CD1c-positive myeloid dendritic cell (primary cell): Measurements from ENCODE around the gene B3GALT6.
A peak's percentile ranks its signal among the peaks of the same experiment; 100 is the strongest.
"Not testable (repeated sequence)": the region's sequence is repeated elsewhere in the genome, so short reads cannot be mapped to it uniquely, and the experiment has no call there.

Experiments used
- DNase-seq: peaks from one replicate; pipeline ENCODE4 v3.0.0-alpha.2; 2016; ENCODE audit errors: extremely low spot score

Gene B3GALT6

GRCh38 chr1:1232208-1232795, at the start of gene B3GALT6:
TSS of gene B3GALT6 (plus strand) at chr1:1232237. CDS start at chr1:1232279, 42 bp downstream.
- no peak for DNase-seq

DNA sequence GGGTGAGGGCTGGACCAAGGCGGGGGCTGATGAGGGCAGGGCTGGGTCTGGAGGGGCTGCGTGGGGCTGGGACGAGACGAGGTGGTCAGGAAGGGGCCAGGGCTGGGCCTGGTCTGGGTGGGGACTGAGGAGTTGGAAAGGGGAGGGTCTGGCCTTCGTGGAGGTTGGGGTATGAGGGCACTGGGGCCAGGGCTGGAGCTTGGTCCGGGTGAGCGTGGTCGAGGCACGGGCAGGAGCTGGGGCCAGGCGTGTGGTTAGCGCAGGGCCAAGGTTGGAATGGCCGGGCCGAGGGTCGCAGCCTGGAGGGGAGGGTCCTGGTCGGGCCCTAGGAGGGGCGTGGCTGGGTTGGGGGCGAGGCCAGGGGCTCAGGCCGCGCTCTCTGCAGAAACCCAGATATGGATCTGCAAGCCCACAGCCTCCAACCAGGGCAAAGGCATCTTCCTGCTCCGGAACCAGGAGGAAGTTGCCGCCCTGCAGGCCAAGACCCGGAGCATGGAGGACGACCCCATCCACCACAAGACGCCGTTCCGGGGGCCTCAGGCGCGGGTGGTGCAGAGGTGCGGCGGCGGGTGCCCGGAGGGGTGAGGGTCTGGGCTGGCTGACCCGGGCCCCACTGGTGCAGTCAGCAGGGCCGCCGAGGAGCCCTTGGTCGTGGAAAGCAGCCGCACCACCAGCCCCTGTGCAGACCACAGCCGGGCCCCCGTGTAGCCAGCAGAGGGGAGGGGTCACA, 49.4 kb upstream of the B3GALT6 start:
- peak; percentile 9 for DNase-seq

DNA sequence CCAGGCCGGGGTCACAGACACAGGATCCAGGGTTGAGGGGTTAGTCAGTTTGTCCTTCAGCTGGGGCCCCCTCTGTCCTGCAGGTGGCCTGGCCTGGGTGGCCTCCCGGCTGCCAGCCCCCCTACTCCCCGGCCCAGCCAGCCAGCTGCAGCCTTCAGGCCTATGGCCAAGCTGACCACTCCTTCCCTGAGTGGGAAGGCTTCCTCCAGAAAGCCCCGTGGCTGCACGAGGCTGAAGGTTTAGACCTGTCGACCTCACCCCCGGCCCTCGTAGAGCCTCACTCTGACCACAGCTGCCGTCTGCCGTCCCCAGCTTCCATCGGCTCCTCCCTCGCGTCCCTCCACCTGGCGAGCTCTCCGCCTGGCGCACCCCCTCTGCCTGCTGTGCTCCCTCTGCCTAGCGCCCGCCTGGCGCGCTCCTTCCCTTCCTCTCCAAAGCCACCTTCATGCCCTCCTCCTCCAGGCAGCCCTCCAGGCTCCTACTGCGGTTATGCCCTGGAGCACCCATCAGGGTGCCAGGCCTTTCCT, 48.8 kb upstream of the B3GALT6 start:
- no peak for DNase-seq

GRCh38 chr1:1183833-1184775, 47.9 kb upstream of the B3GALT6 start:
- no peak for DNase-seq

- DNase-seq, result no peak
These were observed 46.8 kb upstream of the B3GALT6 start for GRCh38 chr1:1185101-1185765.

GRCh38 chr1:1187938-1188337, 44.1 kb upstream of the B3GALT6 start:
- DNase-seq, result no peak

- DNase-seq, result peak; percentile 70
These were observed 42.9 kb upstream of the B3GALT6 start for GRCh38 chr1:1189111-1189510.

DNA sequence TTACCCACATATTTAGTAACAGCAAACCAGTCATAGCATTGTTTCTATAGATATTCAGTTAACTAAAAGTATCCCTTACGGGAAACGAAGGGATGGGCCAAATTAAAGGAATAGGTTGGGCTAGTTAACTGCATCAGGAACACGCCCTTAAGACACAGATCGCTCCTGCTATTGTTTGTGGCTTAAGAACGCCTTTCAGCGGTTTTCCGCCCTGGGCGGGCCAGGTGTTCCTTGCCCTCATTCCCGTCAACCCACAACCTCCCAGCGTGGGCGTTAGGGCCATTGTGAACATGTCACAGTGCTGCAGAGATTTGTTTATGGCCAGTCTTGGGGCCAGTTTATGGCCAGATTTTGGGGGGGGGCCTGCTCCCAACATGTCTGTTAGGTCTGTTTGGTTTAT, 40.3 kb upstream of the B3GALT6 start:
- DNase-seq, result no peak

DNA sequence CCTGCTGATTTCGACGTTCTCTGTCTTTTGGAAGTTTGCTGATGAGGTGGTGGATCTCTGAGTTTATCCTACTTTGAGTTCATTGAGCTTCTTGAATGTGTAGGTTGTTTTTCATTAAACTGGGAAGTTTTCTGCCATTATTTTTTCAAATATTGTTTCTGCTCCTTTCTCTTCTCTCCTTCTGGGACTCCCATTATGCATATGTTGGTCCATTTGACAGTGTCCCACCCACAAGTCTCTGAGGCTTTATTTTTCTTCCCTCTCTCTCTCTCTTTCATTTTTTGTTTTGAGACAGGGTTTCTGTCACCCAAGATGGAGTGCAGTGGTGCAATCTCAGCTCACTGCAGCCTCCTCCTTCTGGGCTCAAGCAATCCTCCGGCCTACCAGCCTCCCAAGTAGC, 37.3 kb upstream of the B3GALT6 start:
- DNase-seq, result no peak

GRCh38 chr1:1195726-1196125, 36.3 kb upstream of the B3GALT6 start:
- DNase-seq, result not testable (repeated sequence)

- DNase-seq, result no peak
These were observed 35.4 kb upstream of the B3GALT6 start for GRCh38 chr1:1196431-1197187.

DNA sequence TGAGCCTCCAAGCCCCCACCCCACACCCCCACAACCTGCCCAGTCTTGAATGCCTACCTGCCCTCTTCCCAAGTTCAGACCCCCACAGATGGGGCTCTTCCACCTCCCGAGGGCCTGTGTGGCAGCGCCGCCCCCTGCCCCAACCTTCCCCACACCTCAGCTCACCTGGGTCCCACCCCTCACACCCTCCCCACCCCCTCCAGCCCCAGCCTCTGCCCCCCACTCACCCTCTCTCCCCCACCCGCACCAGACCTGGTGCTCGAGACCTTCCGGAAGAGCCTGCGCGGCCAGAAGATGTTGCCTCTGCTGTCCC, 34.9 kb upstream of the B3GALT6 start:
- DNase-seq, result no peak

- DNase-seq, result no peak
These were observed 34.2 kb upstream of the B3GALT6 start for GRCh38 chr1:1197551-1198422.

- DNase-seq, result no peak
These were observed 33.5 kb upstream of the B3GALT6 start for GRCh38 chr1:1198423-1199140.

DNA sequence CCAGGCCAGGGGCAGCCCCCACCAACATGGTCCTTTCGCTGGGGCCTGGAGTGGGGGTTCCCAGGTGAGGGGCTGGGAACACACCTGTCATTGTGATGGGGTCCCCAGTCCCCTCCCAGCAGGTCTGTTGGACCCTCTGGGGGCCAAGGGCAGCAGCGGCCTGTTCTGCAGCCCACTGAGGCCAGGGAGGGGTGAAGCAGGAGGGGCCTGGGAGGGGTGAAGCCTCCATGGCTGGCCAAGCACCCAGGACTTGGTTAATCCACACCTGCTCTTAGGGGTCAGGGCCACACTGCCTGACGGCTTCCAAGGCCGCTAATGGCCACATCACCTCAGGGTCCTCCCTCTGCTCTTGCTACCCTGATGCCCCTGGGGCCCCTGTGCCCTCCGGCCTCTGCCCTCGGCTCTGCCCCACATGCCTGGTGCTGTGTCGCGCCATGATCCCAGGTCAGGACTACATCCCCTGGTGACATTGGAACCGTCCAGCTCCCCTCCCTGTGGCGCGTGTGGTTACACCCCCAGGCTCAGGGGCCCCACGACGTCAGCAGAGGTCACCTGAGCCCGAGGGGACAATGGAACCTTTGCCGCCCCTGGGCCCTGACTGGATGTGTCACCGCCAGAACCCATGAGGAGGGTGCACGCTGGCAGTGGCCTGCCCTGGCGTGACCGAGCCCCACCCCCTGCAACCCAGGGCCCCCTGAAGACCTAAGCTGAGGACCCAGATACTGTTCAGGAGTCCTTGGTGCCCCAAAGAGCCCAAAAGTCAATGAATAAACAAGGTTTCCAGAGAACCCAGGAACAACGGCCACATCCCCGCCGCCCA, 32.7 kb upstream of the B3GALT6 start:
- DNase-seq, result no peak

GRCh38 chr1:1199961-1200875, 31.8 kb upstream of the B3GALT6 start:
- DNase-seq, result no peak
